AG09319 (cell line): ENCODE results near the gene ATM.

Experiments
- DNase-seq: peaks from one replicate; pipeline ENCODE4 v3.0.0-alpha.2; 2010; ENCODE audit warnings: low read depth; ENCODE audit errors: extremely low read depth
- TF ChIP-seq, protein P1 (sequence below): IDR thresholded peaks from 2 replicates; pipeline ENCODE4 v1.5.1; 2011; ENCODE audit warnings: low read depth, mild to moderate bottlenecking, inconsistent platforms, low read length, moderate library complexity

Gene ATM

GRCh38 chr11:108235192-108235591 is 12.3 kb downstream of the ATM start:
- no peak for DNase-seq
- TF ChIP-seq, protein P1, sequence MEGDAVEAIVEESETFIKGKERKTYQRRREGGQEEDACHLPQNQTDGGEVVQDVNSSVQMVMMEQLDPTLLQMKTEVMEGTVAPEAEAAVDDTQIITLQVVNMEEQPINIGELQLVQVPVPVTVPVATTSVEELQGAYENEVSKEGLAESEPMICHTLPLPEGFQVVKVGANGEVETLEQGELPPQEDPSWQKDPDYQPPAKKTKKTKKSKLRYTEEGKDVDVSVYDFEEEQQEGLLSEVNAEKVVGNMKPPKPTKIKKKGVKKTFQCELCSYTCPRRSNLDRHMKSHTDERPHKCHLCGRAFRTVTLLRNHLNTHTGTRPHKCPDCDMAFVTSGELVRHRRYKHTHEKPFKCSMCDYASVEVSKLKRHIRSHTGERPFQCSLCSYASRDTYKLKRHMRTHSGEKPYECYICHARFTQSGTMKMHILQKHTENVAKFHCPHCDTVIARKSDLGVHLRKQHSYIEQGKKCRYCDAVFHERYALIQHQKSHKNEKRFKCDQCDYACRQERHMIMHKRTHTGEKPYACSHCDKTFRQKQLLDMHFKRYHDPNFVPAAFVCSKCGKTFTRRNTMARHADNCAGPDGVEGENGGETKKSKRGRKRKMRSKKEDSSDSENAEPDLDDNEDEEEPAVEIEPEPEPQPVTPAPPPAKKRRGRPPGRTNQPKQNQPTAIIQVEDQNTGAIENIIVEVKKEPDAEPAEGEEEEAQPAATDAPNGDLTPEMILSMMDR, result no peak

- no peak for DNase-seq
- TF ChIP-seq, protein P1, result no peak
These were observed 12.8 kb downstream of the ATM start for GRCh38 chr11:108235633-108236032.

GRCh38 chr11:108237058-108237481 is 14.2 kb downstream of the ATM start:
- TF ChIP-seq, protein P1, result no peak
- no peak for DNase-seq

DNA sequence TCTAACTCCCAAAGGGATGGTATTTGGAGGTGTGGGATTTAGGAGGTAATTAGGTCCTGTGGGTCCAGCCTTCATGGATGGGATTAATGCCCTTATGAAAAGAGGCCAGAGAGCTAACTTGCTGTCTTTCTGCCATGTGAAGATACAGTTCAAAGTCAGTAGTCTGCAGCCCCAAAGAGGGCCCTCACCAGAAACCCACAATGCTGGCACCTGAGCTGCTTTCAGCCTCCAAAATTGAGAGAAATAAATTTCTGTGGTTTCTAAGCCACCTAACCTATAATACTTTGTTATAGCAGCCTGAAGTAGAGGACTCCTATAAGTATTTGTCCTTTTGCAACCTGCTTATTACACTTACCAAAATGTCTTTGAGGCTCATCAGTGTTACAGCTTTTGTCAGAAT is 16.2 kb downstream of the ATM start:
- no peak for DNase-seq
- TF ChIP-seq, protein P1, result no peak

GRCh38 chr11:108241330-108242037 is 18.6 kb downstream of the ATM start:
- TF ChIP-seq, protein P1, result no peak
- no peak for DNase-seq

DNA sequence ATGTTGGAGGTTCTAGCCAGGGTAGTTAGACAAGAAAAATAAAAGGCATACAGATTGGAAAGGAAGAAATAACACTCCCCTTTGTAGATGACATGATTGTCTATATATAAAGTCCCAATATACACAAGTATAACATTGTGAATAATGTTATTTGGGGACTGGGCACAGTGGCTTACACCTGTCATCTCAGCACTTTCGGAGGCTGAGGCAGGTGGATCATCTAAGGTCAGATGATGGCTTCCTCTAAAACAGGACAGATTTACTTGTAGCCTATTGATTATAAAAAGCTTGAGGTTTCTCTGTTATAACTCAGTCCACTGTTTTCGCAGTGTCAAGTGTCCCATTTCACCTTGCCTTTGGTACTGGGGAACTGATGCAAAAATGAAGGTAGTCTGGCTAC is 19.6 kb downstream of the ATM start:
- no peak for DNase-seq
- TF ChIP-seq, protein P1, result no peak

- TF ChIP-seq, protein P1, result no peak
- DNase-seq, result no peak
These were observed 23.4 kb downstream of the ATM start for GRCh38 chr11:108246308-108246707.
